CD4-positive, alpha-beta T cell treated with Interleukin-17A for 4 hours (primary cell): ENCODE results near the gene SKOR2.

Experiments
- DNase-seq: peaks from one replicate; pipeline ENCODE4 v3.0.0-alpha.2; 2020; ENCODE audit warnings: mixed read lengths

SKOR2 gene

DNA sequence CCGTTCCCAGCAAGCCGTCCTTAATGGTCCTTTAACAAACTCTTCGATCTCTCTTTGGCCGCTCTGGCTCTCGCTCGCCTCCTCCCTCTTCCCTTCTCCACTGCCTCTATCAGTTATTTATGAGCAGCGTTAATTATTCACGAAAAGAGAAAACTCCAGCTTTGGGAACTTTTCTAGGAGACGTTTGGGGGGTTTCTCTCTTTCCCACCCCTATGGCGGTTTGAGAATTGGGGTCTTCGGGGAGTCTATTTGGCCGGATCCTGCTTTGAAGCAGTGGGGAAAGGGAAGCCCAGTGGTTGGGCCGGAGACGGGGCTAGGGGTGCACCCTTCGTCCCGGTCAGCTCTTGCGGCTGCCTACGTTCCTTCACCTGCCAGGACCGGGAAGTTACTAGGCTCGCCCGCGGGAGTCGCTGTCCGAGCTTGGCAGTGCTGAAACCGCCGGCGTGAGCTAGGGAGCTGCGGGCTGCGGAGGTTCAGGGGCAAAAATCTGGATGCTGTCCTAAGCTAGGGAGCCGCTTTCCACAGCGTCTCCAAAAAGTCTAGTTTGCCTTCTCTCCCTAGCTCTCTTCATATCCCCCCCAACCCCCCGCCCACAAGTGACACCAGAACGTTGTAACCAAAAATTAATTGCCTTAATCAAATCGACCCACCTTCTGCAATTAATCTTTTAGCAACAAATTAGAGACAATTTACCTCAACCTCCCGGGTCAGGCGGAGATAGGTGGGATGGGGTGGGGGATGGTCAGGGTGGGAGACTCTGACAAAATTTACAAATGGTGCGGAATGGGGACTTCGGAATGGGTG lies 8.9 kb upstream of the SKOR2 start:
- no peak for DNase-seq

DNA sequence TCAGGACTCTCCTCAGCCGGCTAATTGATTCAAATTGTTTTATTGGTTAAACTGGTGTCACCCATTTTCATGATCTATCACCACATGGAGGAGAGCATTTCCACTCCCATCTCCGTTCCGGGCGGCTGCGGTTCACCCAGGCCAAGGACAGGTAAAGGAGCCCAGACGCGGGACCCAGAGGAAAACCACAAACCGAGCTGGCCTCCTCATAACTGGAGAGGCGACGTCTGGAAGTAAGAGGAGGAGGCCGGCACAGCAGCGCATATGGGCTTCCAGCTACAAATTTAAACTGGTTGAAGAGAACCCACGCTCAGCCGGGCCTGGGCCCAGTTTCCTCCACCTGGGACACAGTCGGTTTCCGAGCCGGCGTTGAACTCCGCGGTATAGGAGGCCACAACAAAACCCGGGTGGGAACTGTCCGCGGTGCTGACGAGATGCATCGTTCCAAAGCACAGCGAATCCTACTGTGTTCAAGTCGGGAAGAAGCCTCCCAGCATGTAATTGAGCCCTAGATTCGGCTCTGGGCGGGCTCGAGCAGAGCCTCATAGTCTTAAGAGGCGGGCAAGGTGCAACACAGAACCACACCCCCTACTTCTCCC lies 3.0 kb upstream of the SKOR2 start:
- DNase-seq, result no peak

DNA sequence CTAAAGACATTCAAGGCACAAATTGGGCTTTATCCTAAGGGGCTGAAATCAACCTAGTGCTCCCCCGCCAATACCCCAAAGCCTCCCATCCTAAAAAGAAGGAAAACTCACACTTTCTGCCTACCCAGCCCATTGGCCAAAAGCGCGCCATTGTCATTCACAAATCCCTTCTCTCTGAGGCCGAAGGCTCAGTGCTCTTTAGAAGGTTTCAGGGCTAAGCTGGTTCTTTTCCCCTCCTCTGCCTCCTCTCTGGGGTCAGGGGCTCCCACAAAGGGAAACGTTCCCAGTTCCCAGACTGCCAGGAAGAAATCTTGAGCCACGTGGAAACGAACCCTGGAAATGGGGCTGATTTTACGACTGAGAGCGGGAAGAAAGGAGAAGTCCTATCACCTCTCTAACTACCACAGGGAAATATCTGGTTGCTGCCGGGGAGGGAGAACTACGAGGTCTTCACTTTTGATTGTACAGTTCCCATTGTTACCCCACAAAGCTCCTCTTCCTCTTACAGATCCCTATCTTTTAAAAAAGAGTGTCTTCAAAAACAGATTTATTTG lies 1.7 kb upstream of the SKOR2 start:
- DNase-seq, result no peak

DNA sequence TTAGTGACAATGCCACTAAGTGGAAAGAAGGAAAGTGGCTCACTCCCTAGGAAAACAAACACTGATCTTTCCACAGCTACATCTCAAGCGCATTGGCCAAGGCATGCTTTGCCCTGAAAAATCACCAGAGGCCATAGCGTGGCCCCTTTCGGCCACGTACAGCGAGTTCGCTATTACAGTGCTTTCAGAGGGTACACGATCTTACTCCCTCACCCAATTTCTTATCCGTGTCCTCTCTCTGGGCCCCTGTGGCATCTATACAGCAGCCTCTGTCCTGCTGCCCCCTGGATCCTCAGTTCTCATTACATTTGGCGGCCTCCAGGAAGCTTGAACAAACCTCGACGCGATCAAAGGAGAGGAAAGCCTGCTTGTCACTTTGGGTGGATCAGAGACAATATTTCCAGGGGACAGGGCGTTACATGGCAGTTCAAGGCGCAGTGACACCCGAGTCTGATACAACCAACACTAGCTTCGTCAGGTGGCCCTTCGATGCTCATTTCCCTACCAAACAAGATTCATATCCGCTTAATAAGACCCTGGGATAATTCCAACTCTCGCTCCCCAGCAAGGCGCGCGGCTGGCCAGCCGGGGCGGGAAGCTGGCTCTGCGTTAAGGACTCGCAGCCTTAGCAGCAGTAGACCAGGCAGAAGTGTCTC lies 941 bp downstream of the SKOR2 start:
- DNase-seq, result no peak

DNA sequence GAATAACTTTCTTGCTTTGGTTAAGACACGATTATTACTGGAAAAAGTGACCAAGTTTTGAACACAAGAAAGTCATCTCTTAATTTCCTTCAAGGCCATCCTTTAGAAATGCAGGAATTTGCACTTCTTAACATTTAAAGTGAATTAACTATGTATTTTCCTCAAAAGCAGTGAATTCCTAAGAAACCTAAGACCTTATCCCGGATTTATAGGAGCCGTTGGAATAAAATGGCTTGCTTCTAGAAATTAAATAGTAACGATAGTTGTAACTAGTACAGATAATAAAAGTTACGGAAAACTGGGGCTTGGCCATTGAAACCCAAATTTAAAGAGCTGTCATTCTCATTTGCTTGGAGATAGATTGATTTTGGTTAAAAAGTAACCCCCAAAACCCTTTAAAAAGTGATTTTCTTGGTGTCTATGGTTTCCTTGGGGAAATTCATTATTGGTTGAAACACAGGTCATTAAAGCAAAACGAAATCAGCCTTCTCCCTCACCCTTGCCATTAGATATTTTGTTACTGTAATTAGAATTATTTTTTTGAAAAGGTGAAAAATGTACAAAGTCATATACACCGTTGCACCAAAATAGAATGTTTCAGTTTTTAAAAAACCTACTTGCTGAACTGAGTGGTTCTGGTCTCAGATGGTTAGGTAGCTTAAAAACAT lies 2.0 kb downstream of the SKOR2 start:
- DNase-seq, result no peak

DNA sequence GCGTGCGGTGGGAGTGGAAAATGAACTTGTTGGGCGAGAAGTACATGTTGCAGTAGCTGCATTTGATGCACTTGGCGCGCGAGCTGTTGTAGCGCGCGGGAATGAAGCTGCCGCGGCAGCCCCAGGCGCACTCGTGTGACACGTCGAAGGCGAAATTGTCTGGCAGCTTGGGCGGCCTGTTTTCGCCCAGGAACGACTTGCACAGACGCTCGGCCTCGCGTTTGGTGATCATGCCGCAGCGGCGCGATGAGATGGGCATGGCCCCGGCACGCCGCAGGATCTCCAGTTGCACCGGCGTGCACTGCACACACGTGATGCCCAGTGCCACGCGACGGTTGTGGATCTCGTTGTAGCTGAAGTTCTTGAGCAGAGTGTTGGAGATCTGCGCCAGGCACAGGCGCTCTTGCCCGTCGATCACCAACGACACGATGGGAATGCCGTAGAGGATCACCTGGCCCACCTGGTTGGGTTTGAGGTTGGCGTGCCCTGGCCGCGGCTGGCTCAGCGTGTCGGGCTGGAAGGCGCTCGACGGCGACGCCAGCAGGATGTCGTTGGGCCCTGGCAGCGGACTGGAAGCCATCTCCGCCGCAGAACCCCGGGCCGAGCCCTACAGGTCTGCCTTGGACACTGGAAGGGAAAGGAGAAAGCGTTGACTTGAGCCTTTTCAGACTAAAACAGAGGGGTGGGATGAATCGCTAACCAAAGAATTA lies 2.7 kb downstream of the SKOR2 start:
- no peak for DNase-seq

DNA sequence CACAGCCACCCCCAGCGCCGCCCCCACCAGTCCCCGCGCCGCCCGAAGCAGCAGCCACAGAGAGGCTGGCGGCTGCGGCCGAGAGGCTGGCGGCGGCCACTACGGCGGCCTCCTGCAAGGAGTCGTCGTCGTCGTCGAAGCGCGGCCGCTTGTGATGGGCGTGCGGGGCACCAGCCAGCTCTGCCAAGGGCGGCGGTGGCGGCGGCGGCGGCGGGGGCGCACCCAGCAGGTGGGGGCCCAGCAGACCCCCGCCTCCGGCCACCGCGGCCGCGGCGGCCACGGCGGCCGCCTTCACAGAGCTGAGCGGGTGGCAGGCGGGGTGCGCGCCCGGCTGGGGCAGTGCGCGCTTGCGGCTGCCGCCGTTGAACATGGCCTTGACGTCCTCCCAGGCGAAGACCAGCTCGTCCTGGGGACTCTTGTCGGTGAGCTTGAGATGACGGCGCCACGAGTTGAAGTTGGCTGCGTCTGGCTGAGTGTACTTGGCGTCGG lies 3.3 kb downstream of the SKOR2 start:
- no peak for DNase-seq

DNA sequence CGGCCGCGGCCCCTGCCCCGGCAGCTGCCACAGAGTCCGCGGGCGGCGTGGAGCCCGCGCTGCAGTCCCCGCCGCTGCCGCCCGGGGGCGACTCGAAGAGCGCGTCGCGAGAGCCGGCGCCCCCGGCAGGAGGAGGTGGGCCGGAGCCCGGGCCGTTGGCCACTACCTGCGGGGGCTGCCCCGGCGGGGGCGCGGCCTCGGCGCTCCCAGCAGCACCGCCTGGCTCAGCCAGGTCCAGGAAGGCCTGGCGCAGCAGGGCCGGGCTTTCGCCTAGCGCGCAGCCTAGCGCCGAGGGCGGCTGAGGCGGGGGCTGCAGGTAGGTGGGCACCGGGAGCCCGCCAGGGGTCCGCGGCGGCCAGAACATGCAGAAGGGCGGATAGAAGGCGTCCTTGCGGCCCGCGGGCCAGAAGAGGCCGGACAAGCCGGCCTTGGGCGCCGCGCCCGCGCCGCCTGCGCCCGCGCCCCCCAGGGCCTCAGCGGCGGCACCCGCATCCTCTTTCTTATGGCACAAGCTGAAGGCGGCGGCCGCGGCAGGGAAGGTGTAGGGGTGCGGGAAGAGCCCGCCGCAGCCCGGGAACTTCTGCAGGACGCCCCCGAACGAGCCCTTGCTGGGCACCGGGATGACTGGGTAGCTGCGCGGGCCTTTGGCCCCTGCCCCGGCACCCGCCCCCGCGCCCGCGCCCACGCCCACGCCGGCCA lies 3.9 kb downstream of the SKOR2 start:
- no peak for DNase-seq

DNA sequence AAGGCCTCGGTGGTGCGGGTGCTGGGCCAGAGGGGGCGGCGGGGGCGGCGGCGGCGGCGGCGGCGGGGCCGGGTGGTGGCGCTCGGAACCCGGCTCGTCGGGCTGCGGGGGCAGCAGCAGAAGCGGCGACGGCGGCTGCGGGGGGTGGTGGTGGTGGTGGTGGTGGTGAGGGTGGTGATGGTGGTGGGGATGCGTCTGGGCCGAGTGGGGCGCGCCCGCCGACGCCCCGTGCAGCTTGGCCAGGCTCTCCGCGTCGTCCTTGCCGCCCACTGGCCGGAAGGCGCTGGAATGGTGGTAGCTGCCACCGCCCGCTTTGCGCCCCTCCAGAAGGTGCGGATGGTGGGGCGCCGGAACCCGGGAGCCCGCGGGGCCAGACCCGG lies 4.4 kb downstream of the SKOR2 start:
- no peak for DNase-seq

DNA sequence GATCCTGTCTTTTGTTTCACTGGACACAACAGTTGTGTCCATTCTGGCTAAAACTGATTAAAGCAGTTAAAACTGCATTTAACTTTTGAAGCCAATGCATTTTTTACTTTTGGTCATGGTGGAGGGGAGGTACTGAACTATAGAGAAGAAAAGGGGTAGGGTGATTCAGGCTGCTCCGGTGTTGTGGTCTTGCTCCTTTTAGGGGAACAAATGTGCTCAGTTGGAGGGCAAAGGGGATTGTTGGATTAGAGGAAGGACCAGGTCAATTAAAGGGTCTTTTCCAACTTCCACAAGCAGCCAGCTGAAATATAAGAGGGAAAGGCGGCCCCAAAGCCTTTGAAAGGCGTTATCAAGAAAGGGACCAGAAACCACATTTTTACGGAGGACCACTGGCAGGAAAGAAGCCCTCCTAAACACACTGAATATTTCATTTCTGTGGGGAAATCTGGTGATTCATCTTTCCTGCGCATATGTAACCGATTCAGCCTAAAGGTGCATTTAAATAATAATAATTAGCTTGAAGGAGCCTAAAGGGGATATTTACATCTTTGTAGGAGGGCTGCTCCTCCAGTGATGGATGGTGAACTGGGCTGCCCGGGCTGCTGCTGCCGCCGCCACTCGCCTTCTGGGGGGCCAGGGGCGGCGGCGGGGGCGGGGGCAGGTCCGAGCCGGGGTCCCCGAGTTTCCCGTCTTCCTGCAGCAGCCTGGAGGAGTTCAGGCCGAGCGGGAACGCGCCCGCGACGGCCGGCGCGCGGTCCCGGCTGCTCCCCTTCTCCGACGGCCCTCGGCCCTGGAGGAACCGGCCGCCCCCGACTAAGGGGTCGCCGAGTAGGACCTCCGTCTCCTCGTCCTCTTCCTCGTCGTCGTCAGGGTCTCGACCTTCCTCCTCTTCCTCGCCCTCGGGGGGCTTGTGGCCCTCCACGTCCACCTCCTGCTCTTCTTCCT lies 5.2 kb downstream of the SKOR2 start:
- DNase-seq, result no peak

DNA sequence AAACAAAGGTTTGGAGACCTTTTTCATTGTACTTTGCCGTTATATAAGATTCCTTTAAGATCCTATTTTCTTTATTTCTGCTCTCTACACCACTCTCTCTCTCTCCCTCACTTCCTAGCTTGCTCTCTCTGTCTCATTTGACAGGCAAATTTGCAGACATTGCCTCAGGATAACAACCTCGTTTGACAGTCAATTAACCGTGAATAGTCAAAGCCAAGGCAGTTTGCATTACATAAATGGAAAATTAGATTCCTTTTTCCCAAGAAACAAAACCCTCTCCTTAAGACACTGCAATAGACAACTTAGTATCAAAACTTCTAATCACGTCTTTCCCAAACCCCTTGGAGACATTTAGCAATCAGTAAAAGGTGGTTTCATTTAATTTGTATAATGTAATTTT lies 7.4 kb downstream of the SKOR2 start:
- DNase-seq, result no peak

DNA sequence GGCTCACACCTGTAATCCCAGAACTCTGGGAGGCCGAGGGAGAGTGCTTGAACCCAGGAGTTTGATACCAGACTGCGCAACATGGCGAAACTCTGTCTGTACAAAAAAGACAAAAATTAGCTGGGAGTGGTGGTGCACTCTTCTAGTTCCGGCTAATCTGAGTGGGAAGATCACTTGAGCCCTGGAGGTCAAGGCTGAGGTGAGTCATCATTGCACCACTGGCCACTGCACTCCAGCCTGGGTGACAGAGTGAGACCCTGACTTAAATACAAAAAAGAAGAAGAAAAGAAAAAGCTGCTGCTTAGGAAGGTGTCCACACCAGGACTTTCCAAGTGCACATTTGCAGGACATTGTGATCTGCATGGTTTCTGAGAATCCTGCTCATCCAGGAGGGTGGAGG lies 16.4 kb downstream of the SKOR2 start:
- DNase-seq, result no peak

DNA sequence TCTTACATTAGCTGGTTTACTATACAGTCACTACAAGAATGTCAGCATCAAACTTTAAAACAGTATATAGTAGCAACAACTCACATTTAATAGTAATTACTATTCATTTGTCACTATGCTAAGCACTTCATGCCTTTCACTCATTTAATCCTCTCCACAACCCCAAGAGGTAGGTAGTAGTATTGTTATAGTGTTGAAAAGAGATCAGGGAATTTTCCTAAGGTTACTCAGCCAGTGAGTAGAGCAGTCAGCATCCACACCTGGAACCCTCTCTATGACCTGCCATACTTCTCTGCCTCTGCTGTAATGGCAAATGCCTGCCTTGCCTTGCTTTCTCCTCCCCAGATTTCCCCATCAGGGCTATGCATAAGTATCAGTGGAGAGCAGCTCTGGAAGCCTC lies 24.8 kb downstream of the SKOR2 start:
- DNase-seq, result no peak

DNA sequence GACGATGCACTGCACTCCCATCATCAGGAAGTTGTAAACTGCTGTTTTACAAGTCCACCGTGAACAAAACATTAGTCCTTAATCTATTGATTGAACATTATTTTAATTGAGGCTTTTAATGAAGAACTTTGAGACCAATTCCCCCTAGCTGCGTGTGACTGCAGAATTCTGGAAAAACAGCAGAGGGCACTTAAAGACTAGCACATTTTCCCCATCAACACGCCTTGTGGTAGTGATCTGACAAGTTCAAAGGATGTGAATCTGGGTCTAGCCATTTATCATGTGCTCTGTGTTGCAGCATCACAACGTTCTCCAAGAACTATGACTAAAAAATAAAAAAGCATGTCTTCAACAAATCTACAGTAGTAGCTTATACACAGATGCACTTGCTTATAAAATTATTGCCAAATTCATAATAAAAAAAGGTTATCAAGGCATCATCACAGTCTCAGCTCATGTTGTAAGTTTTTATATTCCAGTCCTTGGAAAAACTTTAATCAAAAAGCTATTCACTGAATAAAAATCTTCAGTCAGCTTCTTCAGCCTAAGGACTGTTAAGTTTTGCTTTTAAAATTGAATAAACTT lies 35.8 kb downstream of the SKOR2 start:
- DNase-seq, result peak; percentile 3

DNA sequence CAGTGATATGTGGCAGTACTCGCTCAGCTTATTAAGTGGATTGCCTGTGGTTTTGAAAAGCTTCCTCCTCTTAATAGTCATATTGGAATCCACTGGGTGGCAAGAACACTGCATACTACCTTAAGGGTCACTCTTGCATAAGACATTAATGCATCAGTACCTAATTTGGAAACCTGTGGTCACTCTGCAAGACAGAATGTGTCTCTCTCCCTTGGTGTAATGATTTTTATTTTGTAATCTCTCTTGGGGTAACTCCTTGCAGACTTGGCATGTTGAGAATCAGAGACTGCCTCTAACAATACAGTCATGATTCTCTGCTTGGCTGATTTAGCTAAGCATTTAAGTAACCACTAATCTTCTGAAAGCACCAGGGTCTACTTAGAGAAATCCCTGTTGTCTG lies 42.3 kb downstream of the SKOR2 start:
- no peak for DNase-seq

DNA sequence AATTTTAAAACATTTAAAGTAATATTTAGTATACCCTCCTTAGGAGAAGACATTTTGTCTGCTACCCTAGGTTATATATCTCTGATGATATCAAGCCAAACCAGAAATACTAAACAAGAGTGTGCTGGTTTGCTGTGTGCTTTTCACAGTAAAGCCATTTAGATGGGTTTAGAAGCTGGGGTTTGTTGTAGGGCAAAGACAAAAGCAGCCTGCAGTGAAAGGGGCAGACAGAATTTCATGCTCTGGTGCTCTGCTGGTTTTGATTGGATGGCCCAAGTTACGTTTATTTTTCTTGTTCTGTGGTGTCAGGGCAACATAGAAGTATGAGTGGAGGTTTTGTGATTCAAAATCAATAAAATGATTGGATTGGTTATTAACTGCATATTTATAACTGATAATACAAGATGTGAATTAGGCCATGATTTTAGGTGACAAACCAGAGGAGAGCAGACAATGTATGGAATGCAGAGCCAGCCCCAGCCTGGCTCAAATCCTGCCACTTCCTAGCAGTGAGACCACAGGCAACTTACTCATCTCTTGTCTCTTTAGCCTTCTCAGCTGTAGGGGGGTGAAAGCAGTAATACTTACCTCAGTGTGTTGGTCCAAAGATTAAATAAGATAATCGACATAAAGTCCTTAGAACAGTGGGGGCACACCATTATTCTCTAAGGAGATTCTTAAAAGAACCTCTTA lies 44.4 kb downstream of the SKOR2 start:
- no peak for DNase-seq

DNA sequence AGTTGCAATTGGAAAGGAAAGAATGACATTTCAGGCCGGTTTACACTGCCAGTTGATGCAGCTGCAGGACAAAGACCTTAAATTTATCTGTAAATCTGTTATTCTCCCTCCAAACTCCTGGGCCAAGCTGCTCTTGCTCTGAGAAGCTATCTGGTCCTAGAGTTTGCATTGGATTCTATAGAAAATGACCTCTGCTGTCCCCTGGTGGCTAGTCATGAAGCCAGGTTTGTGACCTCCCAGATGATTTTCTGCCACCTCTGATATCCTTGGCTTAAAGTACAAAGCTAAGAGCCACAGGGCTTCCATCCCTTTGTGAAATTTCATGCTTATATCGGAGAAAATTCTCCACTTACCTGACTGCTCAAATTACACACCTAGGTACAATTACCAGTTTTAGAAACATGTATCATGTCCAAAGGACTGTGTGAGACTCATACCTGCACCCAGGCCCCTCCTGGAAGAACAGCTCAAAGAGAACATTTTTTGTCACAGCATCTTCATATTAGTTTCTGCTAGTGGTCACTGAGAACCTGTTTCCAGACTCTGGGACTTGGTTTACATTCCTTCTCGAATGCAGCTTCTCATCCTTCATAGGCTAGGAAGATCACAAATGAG lies 46.4 kb downstream of the SKOR2 start:
- peak; percentile 56 for DNase-seq

DNA sequence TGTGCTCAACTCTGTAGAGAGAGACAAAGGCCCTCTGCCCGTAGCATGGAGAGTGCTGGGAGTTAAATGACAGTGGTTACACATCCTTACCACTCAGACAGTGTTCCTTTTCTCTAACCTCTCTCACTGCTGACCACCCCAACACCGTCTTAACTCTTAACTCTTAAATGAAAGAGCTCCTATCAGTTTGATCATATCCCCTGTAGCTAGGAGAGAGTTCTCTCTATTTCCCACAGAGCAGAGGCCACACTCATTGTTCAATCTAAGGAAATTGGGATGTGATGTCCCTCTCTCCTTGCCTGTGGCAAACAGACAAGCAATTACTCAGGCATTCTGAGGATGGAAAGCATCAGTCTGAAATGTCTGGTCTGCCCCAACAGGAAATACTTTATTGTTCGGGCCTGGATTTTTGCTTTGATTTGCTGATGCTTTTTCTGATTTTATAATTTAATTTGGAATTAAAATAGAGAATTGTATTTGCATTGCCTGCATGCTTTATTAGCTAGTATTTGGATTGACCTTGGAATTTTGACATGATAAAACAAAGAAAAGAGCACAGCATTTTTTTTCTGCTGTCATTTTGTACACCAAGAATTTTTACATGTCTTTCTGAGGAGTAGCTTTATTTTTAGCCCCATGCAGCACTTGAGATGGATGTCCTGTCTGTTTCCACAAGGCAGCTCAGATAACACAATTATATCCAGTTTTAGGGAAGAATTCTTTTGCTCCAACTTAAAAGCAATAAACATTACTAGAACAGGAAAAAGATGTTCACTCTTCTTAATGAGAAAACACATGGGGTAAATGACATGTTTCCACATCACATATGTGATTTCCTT lies 47.6 kb downstream of the SKOR2 start:
- no peak for DNase-seq
